MM.1S (cell line): ENCODE data around the gene HS3ST6.

Experiments used
- CTCF ChIP-seq: fragments of 300-600 bp; sonication (generic); IDR thresholded peaks from 2 replicates; pipeline ENCODE4 v1.5.1; 2016; ENCODE audit warnings: antibody characterized with exemption, low read length, mixed read lengths
- EZH2 ChIP-seq: fragments of 300-600 bp; sonication (generic); optimal IDR thresholded peaks from 2 replicates; pipeline ENCODE3; 2017; ENCODE audit warnings: low read depth, mild to moderate bottlenecking, antibody characterized with exemption, low read length, mixed read lengths
- EZH2phosphoT487 ChIP-seq: fragments of 300-600 bp; sonication (generic); IDR thresholded peaks from 2 replicates; pipeline ENCODE4 v1.6.1; 2018; ENCODE audit warnings: antibody characterized with exemption, low read length

- TF ChIP-seq CTCF (no peak), EZH2 (no peak), EZH2phosphoT487 (no peak)
Measured at GRCh38 chr16:1903220-1903574, 15.0 kb downstream of the HS3ST6 start.
